ENCODE results near the gene TXNL4B. TPM values are rescaled to one million over a fixed set of nuclear protein-coding genes. Genes with fewer than 3 reads are reported as not detected.

TXNL4B gene
- total RNA-seq, 2 experiments from 2014 or later: 18.3 to 20.1 TPM

DNA sequence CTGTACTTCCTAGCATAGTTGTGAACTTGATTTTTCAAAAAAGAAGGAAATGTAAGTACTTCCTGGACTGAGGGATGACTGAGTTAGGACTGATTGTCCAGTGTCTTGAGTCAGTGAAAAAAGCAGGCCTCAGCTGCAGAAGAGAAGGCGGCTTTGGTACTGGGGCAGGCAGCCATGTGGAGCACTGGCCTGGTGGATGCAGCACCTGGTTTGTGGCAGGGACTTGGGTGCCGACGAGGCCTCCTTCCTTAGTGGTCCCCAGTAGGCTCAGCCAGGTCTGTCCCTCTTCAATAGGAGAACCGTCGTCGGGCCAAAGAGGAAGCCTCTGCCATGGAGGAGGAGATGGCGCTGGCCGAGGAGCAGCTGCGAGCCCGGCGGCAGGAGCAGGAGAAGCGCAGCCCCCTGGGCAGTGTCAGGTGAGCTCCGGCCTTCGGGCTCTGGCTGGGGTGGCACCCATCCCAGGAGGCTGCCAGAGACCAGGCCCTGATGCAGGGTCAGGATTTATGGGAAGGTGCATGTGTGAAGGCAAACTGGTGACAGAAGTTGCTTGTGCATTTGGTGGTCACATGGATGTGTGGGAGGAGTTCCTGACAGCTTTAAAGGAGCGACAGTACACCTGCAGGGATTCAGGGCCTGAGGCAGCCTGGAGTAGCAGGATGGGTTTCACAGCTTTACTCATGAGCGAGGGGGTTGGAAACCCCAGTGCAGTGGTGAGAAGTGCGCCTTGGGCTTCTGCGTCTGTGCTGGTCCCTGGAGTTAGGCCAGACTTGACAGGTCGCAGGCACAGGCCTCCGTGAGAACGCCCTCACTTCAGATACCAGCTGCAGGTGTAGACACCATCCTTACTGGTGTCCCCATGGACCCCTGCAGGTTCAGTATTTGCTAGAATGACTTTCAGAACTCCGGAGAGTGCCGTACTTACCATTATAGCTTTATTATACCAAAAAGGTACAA, 17.5 kb upstream of the TXNL4B start:
- H3K36me3 Mint-ChIP-seq: peaks cover 39% of the 10 kb centered on the region
- no peak overlapping the region for H3K27ac Mint-ChIP-seq
- CTCF ChIA-PET: no interaction called here
- H3K4me3 Mint-ChIP-seq: no peak overlapping the region
- POLR2A ChIA-PET: no interaction called here
- H3K9me3 Mint-ChIP-seq: no peaks in the 10 kb centered on the region
- DNase-seq: no peak
- no peaks in the 10 kb centered on the region for H3K27me3 Mint-ChIP-seq
- no peaks in the 10 kb centered on the region for H3K4me1 Mint-ChIP-seq (ENCODE audit: low read depth)
- intact Hi-C loops (cut with micrococcal nuclease): no loop called here

DNA sequence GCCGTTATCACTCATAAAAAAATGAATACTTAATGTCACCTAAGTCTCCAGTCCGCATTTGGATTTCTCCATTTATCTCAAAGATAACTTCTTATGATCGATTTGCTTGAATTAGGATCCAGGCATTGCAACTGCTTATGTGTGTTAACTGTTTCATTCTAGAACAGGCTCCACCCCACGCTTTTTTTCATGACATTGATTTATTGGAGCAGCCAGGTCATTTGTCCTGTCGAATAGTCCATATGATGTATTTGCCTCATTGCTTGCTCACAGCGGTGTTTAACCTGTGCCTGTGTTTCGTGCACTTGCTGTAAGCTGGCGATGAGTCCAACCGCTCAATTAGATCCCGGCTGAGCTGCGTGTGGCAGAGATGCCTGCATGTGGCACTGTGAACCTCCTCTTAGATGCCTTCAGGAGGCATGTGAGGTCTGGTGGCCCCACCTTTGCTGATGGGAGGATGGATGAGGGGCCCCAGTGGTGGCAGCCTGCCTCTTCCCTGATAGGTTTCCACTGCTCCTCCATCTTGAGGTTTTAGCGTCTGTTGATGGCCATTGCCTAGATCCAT, 16.6 kb upstream of the TXNL4B start:
- intact Hi-C loops (cut with micrococcal nuclease): no loop called here
- Mint-ChIP-seq H3K4me1 (ENCODE audit: low read depth) (no peaks in the 10 kb centered on the region), H3K27me3 (no peaks in the 10 kb centered on the region), H3K4me3 (no peak overlapping the region), H3K27ac (no peak overlapping the region), H3K36me3 (peaks cover 45% of the 10 kb centered on the region), H3K9me3 (no peaks in the 10 kb centered on the region)
- POLR2A ChIA-PET: no interaction called here
- no peak for DNase-seq
- CTCF ChIA-PET: no interaction called here

DNA sequence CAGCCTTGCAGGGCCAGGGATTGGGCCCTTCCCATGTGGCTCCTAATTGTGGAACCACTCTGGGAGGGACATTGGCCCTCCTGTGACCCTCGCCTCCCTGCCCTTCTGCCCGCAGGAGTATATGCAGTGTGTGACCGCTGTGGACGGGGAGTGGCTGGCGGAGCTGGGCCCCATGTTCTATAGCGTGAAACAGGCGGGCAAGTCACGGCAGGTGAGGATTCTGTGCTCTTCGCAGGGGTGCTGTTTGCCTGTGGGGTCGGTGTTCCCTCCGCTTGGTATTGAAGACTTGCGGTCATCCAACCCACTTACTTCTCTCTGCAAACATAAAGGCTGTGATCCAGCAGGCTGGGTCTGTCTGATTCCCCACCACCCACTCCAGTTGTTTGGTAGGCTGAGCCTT, 15.9 kb upstream of the TXNL4B start:
- no peak for DNase-seq
- H3K9me3 Mint-ChIP-seq: no peaks in the 10 kb centered on the region
- no peak overlapping the region for H3K27ac Mint-ChIP-seq
- intact Hi-C loops (cut with micrococcal nuclease): no loop called here
- no peak overlapping the region for H3K4me3 Mint-ChIP-seq
- ChIA-PET CTCF (no interaction called here), POLR2A (no interaction called here)
- H3K36me3 Mint-ChIP-seq: peaks cover 51% of the 10 kb centered on the region
- H3K27me3 Mint-ChIP-seq: no peaks in the 10 kb centered on the region
- no peaks in the 10 kb centered on the region for H3K4me1 Mint-ChIP-seq (ENCODE audit: low read depth)

DNA sequence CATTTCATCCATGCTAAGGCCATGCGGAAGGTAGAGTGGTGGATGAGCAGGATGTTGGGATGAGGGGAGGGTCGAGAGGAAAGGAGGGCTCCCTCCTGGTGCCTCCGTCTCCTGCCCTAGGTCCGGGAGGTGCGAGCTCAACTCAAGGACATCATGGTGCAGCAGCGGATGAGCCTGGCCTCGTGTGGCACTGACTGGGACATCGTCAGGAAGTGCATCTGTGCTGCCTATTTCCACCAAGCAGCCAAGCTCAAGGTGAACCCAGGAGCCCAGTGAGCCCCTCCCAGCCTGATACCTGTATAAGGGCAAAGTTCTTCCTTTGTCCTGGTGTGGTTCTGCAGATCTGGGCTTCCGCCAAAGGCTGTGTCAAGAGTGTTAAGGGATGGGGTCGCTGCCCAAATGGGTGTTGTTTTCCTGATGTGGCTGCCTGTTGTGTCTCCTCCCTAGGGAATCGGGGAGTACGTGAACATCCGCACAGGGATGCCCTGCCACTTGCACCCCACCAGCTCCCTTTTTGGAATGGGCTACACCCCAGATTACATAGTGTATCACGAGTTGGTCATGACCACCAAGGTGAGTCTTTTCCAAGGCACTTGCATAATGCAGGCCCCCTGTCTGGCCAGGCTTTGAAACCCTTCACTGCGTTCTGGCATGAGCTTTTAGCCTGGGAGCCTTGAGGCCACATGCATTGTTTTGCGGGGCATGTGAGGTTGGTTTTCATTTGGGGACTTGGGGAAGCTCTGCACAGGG, 15.1 kb upstream of the TXNL4B start:
- ChIA-PET CTCF (no interaction called here), POLR2A (no interaction called here)
- H3K27me3 Mint-ChIP-seq: no peaks in the 10 kb centered on the region
- no peak overlapping the region for H3K4me3 Mint-ChIP-seq
- intact Hi-C loops (cut with micrococcal nuclease): no loop called here
- no peak for DNase-seq
- no peak overlapping the region for H3K27ac Mint-ChIP-seq
- peaks cover 57% of the 10 kb centered on the region for H3K36me3 Mint-ChIP-seq
- no peaks in the 10 kb centered on the region for H3K9me3 Mint-ChIP-seq
- no peaks in the 10 kb centered on the region for H3K4me1 Mint-ChIP-seq (ENCODE audit: low read depth)

DNA sequence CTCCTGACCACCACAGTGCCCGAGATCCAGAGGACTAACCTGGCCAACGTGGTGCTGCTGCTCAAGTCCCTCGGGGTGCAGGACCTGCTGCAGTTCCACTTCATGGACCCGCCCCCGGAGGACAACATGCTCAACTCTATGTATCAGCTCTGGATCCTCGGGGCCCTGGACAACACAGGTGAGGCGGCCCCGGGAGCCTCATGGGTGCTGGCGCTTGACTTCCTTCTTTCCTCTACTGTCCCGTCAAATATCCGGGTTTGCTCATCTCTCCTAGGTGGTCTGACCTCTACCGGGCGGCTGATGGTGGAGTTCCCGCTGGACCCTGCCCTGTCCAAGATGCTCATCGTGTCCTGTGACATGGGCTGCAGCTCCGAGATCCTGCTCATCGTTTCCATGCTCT, 14.0 kb upstream of the TXNL4B start:
- POLR2A ChIA-PET: no interaction called here
- CTCF ChIA-PET: no interaction called here
- Mint-ChIP-seq H3K27me3 (no peaks in the 10 kb centered on the region), H3K4me3 (no peak overlapping the region), H3K27ac (no peak overlapping the region), H3K9me3 (no peaks in the 10 kb centered on the region), H3K36me3 (peaks cover 64% of the 10 kb centered on the region), H3K4me1 (ENCODE audit: low read depth) (no peaks in the 10 kb centered on the region)
- intact Hi-C loops (cut with micrococcal nuclease): no loop called here
- DNase-seq: no peak

DNA sequence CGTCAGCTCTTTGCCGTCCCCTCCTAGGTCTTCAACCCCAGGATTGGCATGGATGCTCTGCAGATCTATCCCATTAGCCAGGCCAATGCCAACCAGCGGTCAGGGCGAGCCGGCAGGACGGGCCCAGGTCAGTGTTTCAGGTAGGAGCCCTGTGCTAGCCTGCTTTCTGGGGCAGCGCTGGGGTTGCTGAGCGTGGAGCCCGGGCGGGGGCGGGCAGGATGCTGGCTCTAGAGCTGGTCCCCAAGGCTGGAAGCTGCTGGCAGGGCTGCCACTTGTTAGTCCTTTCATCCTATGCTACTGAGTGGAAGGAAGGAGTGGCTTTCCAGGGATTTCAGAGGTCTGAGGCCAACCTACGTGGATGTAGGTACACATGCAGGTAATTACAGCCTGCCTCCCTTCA, 12.6 kb upstream of the TXNL4B start:
- H3K36me3 Mint-ChIP-seq: peaks cover 65% of the 10 kb centered on the region
- no peak overlapping the region for H3K4me3 Mint-ChIP-seq
- H3K9me3 Mint-ChIP-seq: no peaks in the 10 kb centered on the region
- ChIA-PET POLR2A (no interaction called here), CTCF (no interaction called here)
- no peaks in the 10 kb centered on the region for H3K4me1 Mint-ChIP-seq (ENCODE audit: low read depth)
- H3K27me3 Mint-ChIP-seq: no peaks in the 10 kb centered on the region
- no peak for DNase-seq
- H3K27ac Mint-ChIP-seq: no peak overlapping the region
- intact Hi-C loops (cut with micrococcal nuclease): no loop called here

DNA sequence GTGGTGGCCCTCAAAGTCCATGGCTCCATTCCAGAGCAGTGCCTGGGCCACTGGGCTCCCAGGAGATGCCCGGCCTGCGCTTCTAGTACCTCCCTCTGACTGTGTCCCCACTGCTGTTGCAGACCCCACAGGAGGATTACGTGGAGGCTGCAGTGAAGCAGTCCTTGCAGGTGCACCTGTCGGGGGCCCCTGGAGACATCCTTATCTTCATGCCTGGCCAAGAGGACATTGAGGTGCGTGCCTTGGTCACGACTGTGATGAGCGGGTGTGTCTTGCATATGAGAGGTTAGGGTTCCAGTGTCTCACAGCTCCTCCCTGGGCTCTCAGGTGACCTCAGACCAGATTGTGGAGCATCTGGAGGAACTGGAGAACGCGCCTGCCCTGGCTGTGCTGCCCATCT, 11.5 kb upstream of the TXNL4B start:
- POLR2A ChIA-PET: no interaction called here
- Mint-ChIP-seq H3K27me3 (no peaks in the 10 kb centered on the region), H3K4me3 (no peak overlapping the region), H3K4me1 (ENCODE audit: low read depth) (no peaks in the 10 kb centered on the region), H3K36me3 (peaks cover 72% of the 10 kb centered on the region), H3K9me3 (no peaks in the 10 kb centered on the region), H3K27ac (no peak overlapping the region)
- CTCF ChIA-PET: no interaction called here
- DNase-seq: no peak
- intact Hi-C loops (cut with micrococcal nuclease): no loop called here

DNA sequence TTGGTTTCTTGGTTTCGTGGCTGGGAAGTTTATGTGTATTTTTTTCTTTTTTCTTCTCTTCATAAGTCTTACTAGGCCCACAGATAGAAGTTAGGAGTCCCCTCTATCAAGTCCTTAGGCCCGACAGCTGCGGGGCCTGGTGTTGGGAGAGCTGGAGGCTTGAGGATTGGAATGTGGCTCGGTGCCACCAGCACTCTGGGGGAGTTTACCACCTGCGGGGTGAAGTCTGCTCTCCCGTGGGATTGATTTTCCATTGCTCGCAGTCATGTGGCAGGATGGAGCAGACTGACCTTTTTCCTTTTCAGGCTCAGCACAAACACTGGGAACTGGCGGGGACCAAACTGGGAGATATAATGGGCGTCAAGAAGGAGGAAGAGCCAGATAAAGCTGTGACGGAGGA, 7.8 kb upstream of the TXNL4B start:
- no peak overlapping the region for H3K27ac Mint-ChIP-seq
- peaks cover 73% of the 10 kb centered on the region for H3K36me3 Mint-ChIP-seq
- POLR2A ChIA-PET: no interaction called here
- CTCF ChIA-PET: no interaction called here
- peaks cover 2% of the 10 kb centered on the region for H3K4me1 Mint-ChIP-seq (ENCODE audit: low read depth)
- DNase-seq: no peak
- intact Hi-C loops (cut with micrococcal nuclease): no loop called here
- H3K27me3 Mint-ChIP-seq: no peaks in the 10 kb centered on the region
- no peaks in the 10 kb centered on the region for H3K9me3 Mint-ChIP-seq
- H3K4me3 Mint-ChIP-seq: no peak overlapping the region

DNA sequence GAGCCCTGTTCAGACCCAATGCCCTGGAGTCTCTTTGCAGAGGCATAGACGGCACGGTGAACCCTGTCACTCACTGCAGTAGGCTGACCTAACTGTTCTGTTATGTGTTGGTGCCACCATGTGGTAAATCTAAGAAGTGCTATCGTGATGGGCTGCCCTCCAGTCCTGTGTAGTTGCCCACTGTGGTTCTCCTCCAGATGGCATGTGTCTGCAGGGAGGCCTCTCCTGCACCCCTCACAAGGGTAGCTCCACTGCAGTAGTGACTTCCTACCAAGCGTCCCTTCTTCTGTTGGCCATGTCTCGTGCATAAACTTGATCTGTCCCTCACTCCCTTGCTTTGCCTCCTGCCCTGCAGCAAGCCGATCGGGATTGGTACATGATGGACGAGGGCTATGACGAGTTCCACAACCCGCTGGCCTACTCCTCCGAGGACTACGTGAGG, 6.0 kb upstream of the TXNL4B start:
- no peak overlapping the region for H3K4me3 Mint-ChIP-seq
- no peaks in the 10 kb centered on the region for H3K9me3 Mint-ChIP-seq
- H3K4me1 Mint-ChIP-seq (ENCODE audit: low read depth): peaks cover 17% of the 10 kb centered on the region
- intact Hi-C loops (cut with micrococcal nuclease): loop anchor here (1.0 kb wide), 1 partner anchor 33 kb away; no protein-coding TSS in a partner anchor
- peaks cover 58% of the 10 kb centered on the region for H3K36me3 Mint-ChIP-seq
- POLR2A ChIA-PET: no interaction called here
- DNase-seq: peak; percentile 51
- no peak overlapping the region for H3K27ac Mint-ChIP-seq
- CTCF ChIA-PET: interaction anchor here (1.0 to 1.4 kb wide), 3 partner anchors 13 to 33 kb away, joined by 3 to 4 read pairs (median 3); no protein-coding TSS in a partner anchor
- H3K27me3 Mint-ChIP-seq: no peaks in the 10 kb centered on the region

DNA sequence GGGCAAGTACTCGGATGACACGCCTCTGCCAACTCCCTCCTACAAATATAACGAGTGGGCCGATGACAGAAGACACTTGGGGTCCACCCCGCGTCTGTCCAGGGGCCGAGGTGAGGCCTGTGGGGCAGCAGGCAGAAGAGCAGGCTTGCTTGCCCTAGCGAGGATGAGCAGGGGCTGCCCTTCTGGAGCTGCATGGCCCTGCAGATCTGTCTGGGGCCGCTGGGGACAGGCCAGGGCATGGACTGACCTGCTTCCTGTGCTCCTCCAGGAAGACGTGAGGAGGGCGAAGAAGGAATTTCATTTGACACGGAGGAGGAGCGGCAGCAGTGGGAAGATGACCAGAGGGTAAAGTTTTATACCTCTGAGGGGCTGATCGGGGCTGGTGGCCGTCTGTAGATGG, 5.5 kb upstream of the TXNL4B start:
- no peak overlapping the region for H3K4me3 Mint-ChIP-seq
- no peaks in the 10 kb centered on the region for H3K27me3 Mint-ChIP-seq
- H3K27ac Mint-ChIP-seq: no peak overlapping the region
- no peak for DNase-seq
- POLR2A ChIA-PET: no interaction called here
- CTCF ChIA-PET: interaction anchor here (1.0 to 1.4 kb wide), 3 partner anchors 12 to 32 kb away, joined by 3 to 4 read pairs (median 3); no protein-coding TSS in a partner anchor
- peaks cover 17% of the 10 kb centered on the region for H3K4me1 Mint-ChIP-seq (ENCODE audit: low read depth)
- H3K36me3 Mint-ChIP-seq: peaks cover 54% of the 10 kb centered on the region
- intact Hi-C loops (cut with micrococcal nuclease): loop anchor here (1.0 kb wide), 1 partner anchor 33 kb away; no protein-coding TSS in a partner anchor
- no peaks in the 10 kb centered on the region for H3K9me3 Mint-ChIP-seq

DNA sequence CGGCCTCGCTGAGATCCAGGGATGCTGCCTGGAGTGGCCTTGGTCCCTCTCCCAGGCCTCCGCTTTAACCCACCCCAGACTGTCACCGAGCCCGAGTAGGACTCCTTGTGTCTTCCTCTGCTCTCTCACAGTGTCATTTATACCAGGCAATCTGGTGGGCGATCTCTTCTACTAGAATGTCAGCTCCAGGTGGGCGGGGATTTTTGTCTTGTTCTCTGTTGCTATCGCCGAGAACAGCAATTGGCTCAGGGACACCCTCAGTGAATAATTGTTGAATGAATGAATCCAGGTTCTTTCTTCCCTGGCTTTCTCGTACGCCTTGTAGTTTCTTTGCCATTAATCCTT, 818 bp upstream of the TXNL4B start:
- ChIA-PET CTCF (interaction anchor here (0.6 to 2.0 kb wide), 4 partner anchors 27 to 221 kb away, joined by 4 to 7 read pairs (median 5); no protein-coding TSS in a partner anchor), POLR2A (interaction anchor here (0.5 to 1.3 kb wide), 3 partner anchors 11 to 1659 kb away, joined by 3 to 4 read pairs (median 4); no protein-coding TSS in a partner anchor)
- peak overlapping the region; percentile 94 for H3K27ac Mint-ChIP-seq
- peak overlapping the region; percentile 96 for H3K4me3 Mint-ChIP-seq
- no peaks in the 10 kb centered on the region for H3K9me3 Mint-ChIP-seq
- intact Hi-C loops (cut with micrococcal nuclease): loop anchor here (5.0 kb wide), 2 partner anchors 372 to 612 kb away; partner anchors contain the start of gene PHLPP2
- H3K27me3 Mint-ChIP-seq: no peaks in the 10 kb centered on the region
- H3K4me1 Mint-ChIP-seq (ENCODE audit: low read depth): peaks cover 33% of the 10 kb centered on the region
- peaks cover 24% of the 10 kb centered on the region for H3K36me3 Mint-ChIP-seq
- no peak for DNase-seq

Measured in activated CD4-positive, alpha-beta memory T cell treated with anti-CD3 and anti-CD28 coated beads for 36 hours (primary cell).